SK-N-SH treated with all-trans-retinoic acid at 6 μM for 48 hours (cell line): ENCODE data around the gene DR1.

Experiments
- BACH2 ChIP-seq: fragments of 250-450 bp; sonication (Bioruptor Pico); IDR thresholded peaks from 2 replicates; pipeline ENCODE4 v1.9.0; 2021; ENCODE audit warnings: mild to moderate bottlenecking, borderline replicate concordance
- CREB5 ChIP-seq: fragments of 250-450 bp; sonication (Bioruptor Pico); IDR thresholded peaks from 2 replicates; pipeline ENCODE4 v1.5.1; 2020; ENCODE audit warnings: low read depth, mild to moderate bottlenecking, moderate library complexity
- PATZ1 ChIP-seq: fragments of 250-450 bp; sonication (Bioruptor Pico); IDR thresholded peaks from 2 replicates; pipeline ENCODE4 v1.8.0; 2020; ENCODE audit warnings: mild to moderate bottlenecking, moderate library complexity, borderline replicate concordance
- ZNF565 ChIP-seq: fragments of 450-650 bp; formaldehyde crosslinking; conservative IDR thresholded peaks from 2 replicates; pipeline ENCODE4 v1.5.0; 2020; ENCODE audit warnings: low read depth, mild to moderate bottlenecking, moderate library complexity

DNA sequence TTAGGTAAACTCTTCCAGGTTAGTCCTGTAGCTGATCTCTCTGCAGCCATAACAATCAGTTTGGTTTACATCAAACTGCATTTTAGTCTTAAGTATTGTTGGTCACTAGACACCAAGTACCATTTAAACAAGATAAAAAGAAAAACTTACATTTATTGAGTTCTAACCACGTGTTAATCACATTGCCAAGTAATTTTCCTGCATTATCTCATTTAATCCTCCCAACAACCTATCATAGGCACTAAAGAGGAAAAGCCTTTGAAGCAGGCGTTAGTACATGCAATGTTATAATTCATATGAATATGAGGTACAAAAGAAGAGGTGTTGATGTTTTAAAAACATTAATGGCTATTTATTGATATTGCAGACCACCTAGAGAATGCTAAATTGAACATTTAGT, 9.0 kb downstream of the DR1 start:
- TF ChIP-seq BACH2 (CRISPR knock-in tag) = no peak
- TF ChIP-seq PATZ1 (CRISPR knock-in tag) = no peak
- no peak for TF ChIP-seq CREB5
- no peak for TF ChIP-seq ZNF565
